GM10248 (cell line): Measurements from ENCODE around the gene UTY.

Experiments used
- CTCF ChIA-PET: fragments of 300-600 bp; sonication (Branson Sonifier 250); formaldehyde crosslinking; extraction: SDS; loops from one replicate; lab custom pipeline; 2021; ENCODE audit warnings: antibody characterized with exemption; lab: Yijun Ruan, JAX
- POLR2A ChIA-PET: fragments of 350-650 bp; sonication (Branson Sonifier 250); formaldehyde crosslinking; extraction: SDS; loops from one replicate; lab custom pipeline; 2020; ENCODE audit warnings: antibody characterized with exemption; lab: Yijun Ruan, JAX
- DNase-seq: peaks from one replicate; pipeline ENCODE4 v3.0.0; 2012; ENCODE audit errors: extremely low spot score
- TF ChIP-seq, protein P1 (sequence below): IDR thresholded peaks from 2 replicates; pipeline ENCODE4 v1.5.1; 2012; ENCODE audit warnings: mild to moderate bottlenecking, low read depth; ENCODE audit errors: extremely low read depth, missing control alignments, control extremely low read depth

The UTY gene

DNA sequence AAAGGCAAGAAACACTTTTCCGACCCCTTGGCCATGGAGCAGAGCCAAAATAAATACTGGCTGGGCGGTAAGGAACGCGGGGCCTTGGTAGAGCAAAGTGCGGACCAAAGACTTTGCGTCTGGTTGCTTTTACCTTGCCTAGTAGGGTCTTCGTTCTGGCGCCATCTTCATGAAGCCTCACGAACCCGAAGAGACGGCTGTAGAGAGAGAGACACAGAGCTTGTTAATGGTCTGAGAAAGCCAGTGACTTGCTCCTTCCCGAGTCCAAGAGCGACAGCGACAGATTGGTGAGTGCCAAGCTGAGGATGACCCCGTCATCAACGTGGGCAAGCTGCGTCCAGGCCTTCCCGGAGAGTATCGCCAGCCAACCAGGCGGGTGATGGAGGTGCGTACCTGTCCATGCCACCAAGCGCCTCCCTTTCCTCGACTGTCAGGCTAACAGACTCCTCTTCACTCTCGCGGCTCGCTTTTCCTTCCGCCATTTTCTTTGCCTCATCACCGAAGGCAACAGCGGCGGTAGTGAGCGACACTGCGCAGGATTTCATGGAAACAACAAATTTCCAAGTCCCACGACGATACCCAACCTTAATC, 617 bp downstream of the UTY start:
- TF ChIP-seq, protein P1, sequence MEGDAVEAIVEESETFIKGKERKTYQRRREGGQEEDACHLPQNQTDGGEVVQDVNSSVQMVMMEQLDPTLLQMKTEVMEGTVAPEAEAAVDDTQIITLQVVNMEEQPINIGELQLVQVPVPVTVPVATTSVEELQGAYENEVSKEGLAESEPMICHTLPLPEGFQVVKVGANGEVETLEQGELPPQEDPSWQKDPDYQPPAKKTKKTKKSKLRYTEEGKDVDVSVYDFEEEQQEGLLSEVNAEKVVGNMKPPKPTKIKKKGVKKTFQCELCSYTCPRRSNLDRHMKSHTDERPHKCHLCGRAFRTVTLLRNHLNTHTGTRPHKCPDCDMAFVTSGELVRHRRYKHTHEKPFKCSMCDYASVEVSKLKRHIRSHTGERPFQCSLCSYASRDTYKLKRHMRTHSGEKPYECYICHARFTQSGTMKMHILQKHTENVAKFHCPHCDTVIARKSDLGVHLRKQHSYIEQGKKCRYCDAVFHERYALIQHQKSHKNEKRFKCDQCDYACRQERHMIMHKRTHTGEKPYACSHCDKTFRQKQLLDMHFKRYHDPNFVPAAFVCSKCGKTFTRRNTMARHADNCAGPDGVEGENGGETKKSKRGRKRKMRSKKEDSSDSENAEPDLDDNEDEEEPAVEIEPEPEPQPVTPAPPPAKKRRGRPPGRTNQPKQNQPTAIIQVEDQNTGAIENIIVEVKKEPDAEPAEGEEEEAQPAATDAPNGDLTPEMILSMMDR: no peak
- DNase-seq: no peak
- ChIA-PET POLR2A (no interaction called here), CTCF (interaction anchor here (1.0 kb wide), 1 partner anchor 13 kb away, joined by 4 read pairs; no protein-coding TSS in a partner anchor)

DNA sequence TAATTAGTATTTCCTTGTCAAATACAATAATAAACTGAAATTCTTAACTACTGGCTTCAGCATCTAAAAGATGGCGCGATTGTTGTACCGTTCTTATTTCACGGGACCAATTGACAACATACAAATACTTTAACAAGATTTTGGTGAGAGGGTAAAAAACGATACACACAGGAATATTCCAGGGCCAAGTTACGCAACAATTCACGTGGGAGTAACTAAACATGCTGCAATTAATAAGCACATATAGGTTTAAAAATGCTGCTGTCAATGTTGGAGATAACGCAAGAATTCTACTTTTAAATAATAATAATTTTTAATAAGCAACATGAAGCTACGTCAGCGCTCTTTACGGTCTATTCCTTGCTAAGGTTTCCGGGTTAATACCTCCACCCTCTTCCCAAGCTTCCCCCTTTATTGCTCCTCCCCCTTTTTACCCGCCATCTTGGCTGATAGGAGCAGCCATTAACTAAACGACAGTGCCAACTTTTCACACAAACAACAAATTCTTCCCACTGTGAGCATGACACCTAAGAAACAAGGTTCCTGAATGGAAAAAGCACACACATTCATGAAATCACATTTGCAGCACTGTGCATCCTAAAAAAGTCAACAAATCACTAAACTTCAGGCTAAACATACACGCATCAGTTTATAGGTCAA, 1.6 kb downstream of the UTY start:
- ChIA-PET POLR2A (interaction anchor here (0.6 kb wide), 1 partner anchor 22 kb away, joined by 3 read pairs; no protein-coding TSS in a partner anchor), CTCF (no interaction called here)
- DNase-seq: peak; percentile 10
- TF ChIP-seq, protein P1: no peak

DNA sequence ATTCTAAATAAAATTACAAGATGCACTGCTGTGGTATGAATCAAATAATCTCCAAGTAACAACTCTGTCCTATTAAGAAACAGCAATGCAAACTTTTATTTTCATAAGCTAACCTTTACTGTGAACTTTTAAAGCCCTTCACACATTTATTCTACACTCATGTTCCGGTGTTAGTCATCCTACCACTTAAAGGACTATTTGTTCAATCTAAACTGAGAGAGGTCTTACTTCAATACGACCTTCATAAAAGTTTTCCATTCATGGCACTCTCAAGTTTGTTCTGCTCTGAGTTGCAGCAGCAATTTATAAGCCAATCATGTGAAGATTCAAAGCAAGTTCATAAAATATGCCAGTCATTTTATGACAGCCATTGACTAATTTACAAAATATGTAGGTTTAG, 4.8 kb downstream of the UTY start:
- CTCF ChIA-PET: interaction anchor here (1.5 kb wide), 1 partner anchor 9 kb away, joined by 7 read pairs; no protein-coding TSS in a partner anchor
- POLR2A ChIA-PET: no interaction called here

DNA sequence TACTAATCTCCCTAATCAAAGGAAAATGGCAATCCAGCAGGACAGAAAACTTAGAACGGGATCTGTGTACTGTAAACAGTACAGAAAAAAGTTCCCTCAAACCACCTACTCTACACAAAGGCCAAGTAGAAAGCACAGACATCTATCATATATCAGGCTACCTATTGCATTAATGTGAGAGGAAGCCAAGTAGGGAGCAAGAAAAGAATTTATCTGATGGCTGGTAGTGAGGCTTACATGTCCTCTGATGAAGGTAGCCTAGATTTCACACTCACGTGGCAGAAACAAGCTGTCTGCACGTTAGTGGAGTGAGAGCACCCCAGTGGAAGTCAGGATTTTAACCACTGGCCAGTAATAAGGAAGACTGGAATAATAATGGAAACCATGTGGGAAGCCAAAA, 28.3 kb downstream of the UTY start:
- DNase-seq: no peak
- TF ChIP-seq, protein P1: no peak
- ChIA-PET CTCF (interaction anchor here (1.7 kb wide), 1 partner anchor 11 kb away, joined by 4 read pairs; no protein-coding TSS in a partner anchor), POLR2A (no interaction called here)

More for the DNA sequence above, 4.8 kb downstream of the UTY start:
- DNase-seq: no peak
- TF ChIP-seq, protein P1: no peak

DNA sequence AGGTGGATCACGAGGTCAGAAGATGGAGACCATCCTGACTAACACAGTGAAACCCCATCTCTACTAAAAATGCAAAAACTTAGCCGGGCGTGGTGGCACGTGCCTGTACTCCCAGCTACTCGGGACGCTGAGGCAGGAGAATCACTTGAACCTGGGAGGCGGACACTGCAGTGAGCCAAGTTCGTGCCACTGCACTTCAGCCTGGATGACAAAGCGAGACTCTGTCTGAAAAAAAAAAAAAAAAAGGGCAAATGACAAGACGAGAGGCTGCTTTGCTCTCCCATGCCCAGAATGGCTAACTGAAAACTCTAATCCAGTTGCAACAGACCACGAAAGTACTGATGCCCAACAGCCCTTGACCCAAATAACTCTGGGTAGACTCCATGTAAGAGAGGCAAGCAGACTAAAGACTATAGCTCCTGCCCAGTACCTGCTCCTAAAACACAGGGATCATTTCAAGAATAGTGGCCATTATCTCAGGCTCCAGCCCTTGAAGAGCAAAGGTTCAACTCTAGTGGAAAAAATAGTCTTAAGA, 29.2 kb downstream of the UTY start:
- TF ChIP-seq, protein P1: no peak
- ChIA-PET CTCF (interaction anchor here (1.3 to 3.4 kb wide), 2 partner anchors 14 to 31 kb away, joined by 3 to 12 read pairs; no protein-coding TSS in a partner anchor), POLR2A (interaction anchor here (0.7 kb wide), 1 partner anchor 63 kb away, joined by 3 read pairs; no protein-coding TSS in a partner anchor)
- no peak for DNase-seq

DNA sequence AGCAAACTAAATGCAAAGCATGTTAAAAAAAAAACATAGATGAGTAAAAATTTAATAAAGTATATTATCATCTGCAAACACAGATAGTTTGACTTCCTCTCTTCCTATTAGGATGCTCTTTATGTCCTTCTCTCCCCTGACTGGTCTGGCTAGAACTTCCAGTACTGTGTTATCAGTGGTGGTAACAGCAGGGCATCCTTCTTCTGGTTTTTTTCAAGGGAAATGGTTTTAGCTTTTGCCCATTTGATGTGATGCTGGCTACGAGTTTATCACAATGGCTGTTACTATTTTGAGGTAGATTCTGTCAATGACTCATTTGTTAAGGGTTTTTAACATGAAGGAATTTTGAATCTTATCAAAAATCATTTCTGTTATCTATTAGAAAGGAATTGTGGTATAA, 34.3 kb downstream of the UTY start:
- TF ChIP-seq, protein P1: no peak
- POLR2A ChIA-PET: no interaction called here
- DNase-seq: no peak
- CTCF ChIA-PET: interaction anchor here (1.1 kb wide), 1 partner anchor 10 kb away, joined by 3 read pairs; no protein-coding TSS in a partner anchor
